Thoracic aorta (tissue), 2 donors: ENCODE results near the gene PIEZO2. TPM values are rescaled to one million over a fixed set of nuclear protein-coding genes. Genes with fewer than 3 reads are reported as not detected.

Experiments used
- ATAC-seq: fragments of 150-250 bp; one replicate; pipeline ENCODE4 v1.8.0; 2017; ENCODE audit warnings: low read depth; ENCODE audit not compliant: insufficient number of reproducible peaks, low FRiP score
- DNase-seq: peaks from one replicate; pipeline ENCODE4 v3.0.0-alpha.2; 2020; ENCODE audit warnings: low spot score
- H3K27ac ChIP-seq, 2 donors: fragments of 200-600 bp; sonication (generic); 1 replicate in 1 of 2; 2 replicates in 1 of 2; pipeline ENCODE4 v1.5.1; 2016; ENCODE audit warnings: mild to moderate bottlenecking in 2 of 2, moderate library complexity in 2 of 2
- H3K27me3 ChIP-seq: fragments of 200-600 bp; sonication (generic); replicated peaks from 2 replicates; pipeline ENCODE4 v1.6.0; 2016; ENCODE audit warnings: mild to moderate bottlenecking; ENCODE audit not compliant: insufficient read depth
- H3K36me3 ChIP-seq: fragments of 200-600 bp; sonication (generic); one replicate; pipeline ENCODE4 v1.5.1; 2016
- H3K4me1 ChIP-seq, 2 donors: fragments of 200-600 bp; sonication (generic); 1 replicate in 1 of 2; 2 replicates in 1 of 2; pipeline versions ENCODE4 v1.5.1 to v1.6.0; 2016; ENCODE audit warnings: low read depth in 2 of 2, mild to moderate bottlenecking in 1 of 2; ENCODE audit not compliant: control insufficient read depth in 1 of 2
- H3K4me3 ChIP-seq: fragments of 200-600 bp; sonication (generic); 2 replicates; pipeline ENCODE4 v1.5.1; 2016; ENCODE audit warnings: mild to moderate bottlenecking
- H3K9me3 ChIP-seq: fragments of 200-600 bp; sonication (generic); 2 replicates; pipeline ENCODE4 v1.5.1; 2016
- CTCF ChIP-seq: fragments of 200-600 bp; sonication (generic); IDR thresholded peaks from one replicate; pipeline ENCODE4 v1.5.1; 2019; ENCODE audit warnings: antibody characterized with exemption
- total RNA-seq, 2 donors: library from RNA; depleted of rRNA; stranded (reverse); fragments of >200 nt; gene quantifications; one replicate each; pipeline versions ENCODE4 v1.1.0 to v1.2.3, GENCODE V29; 2016

PIEZO2 gene
- total RNA-seq, 2 donors from 2014 or later: 8.3 to 10.3 TPM

GRCh38 chr18:10840743-10841142 lies 308.6 kb downstream of the PIEZO2 start:
- Histone ChIP-seq H3K4me1 (no peaks in the 10 kb centered on the region), H3K36me3 (no peaks in the 10 kb centered on the region), H3K9me3 (no peaks in the 10 kb centered on the region), H3K27ac (no peak overlapping the region), H3K27me3 (no peaks in the 10 kb centered on the region), H3K4me3 (no peak overlapping the region)
- no peak for TF ChIP-seq CTCF
- DNase-seq: no peak
- ATAC-seq: no peak

- no peaks in the 10 kb centered on the region for H3K4me1 ChIP-seq
- TF ChIP-seq CTCF: no peak
- no peaks in the 10 kb centered on the region for H3K36me3 ChIP-seq
- ATAC-seq (no peak), DNase-seq (no peak)
- H3K27me3 ChIP-seq: no peaks in the 10 kb centered on the region
- no peak overlapping the region for H3K27ac ChIP-seq
- no peaks in the 10 kb centered on the region for H3K9me3 ChIP-seq
- no peak overlapping the region for H3K4me3 ChIP-seq
Measured at GRCh38 chr18:10839421-10839820, 309.9 kb downstream of the PIEZO2 start.

- no peak overlapping the region for H3K4me3 ChIP-seq
- ATAC-seq: no peak
- no peaks in the 10 kb centered on the region for H3K27me3 ChIP-seq
- no peak for TF ChIP-seq CTCF
- no peaks in the 10 kb centered on the region for H3K36me3 ChIP-seq
- no peak overlapping the region for H3K27ac ChIP-seq
- DNase-seq: no peak
- no peaks in the 10 kb centered on the region for H3K9me3 ChIP-seq
- no peaks in the 10 kb centered on the region for H3K4me1 ChIP-seq
Measured at GRCh38 chr18:10838553-10838952, 310.8 kb downstream of the PIEZO2 start.

- Histone ChIP-seq H3K27ac (no peak overlapping the region), H3K4me1 (no peaks in the 10 kb centered on the region), H3K4me3 (no peak overlapping the region), H3K27me3 (no peaks in the 10 kb centered on the region), H3K9me3 (peaks cover 2% of the 10 kb centered on the region), H3K36me3 (no peaks in the 10 kb centered on the region)
- ATAC-seq (no peak), DNase-seq (no peak)
- no peak for TF ChIP-seq CTCF
Measured at GRCh38 chr18:10834128-10834815, 315.1 kb downstream of the PIEZO2 start.

- H3K27ac ChIP-seq: no peak overlapping the region
- no peaks in the 10 kb centered on the region for H3K4me1 ChIP-seq
- no peak overlapping the region for H3K4me3 ChIP-seq
- H3K9me3 ChIP-seq: peaks cover 2% of the 10 kb centered on the region
- ATAC-seq: no peak
- no peaks in the 10 kb centered on the region for H3K27me3 ChIP-seq
- no peak for DNase-seq
- TF ChIP-seq CTCF: no peak
- H3K36me3 ChIP-seq: no peaks in the 10 kb centered on the region
Measured at GRCh38 chr18:10833656-10834055, 315.7 kb downstream of the PIEZO2 start.
